ENCODE data around the gene RAD54L. TPM values are rescaled to one million over a fixed set of nuclear protein-coding genes. Genes with fewer than 3 reads are reported as not detected.
A peak's percentile ranks its signal among the peaks of the same experiment; 100 is the strongest.

RAD54L gene
- total and polyA plus RNA-seq, 10 of the 15 experiments (the other 5 are each of a cell fraction or from before 2014, with no cell fraction given), result 12.9 to 54.2 (median 23.6) TPM

GRCh38 chr1:46301808-46302640 lies 54.5 kb downstream of the RAD54L start (continued):
- TF ChIP-seq MLLT1 (IDR thresholded peaks at IDR 0.05) (peak; percentile 55), ELK1 (IDR thresholded peaks at IDR 0.05; ENCODE audit: low read depth, low read length) (no peak), MXI1 (IDR thresholded peaks at IDR 0.05; ENCODE audit: low read depth, low read length) (0 out of 2 replicates have a peak, but pooled peaks have one; percentile 21), ZSCAN29 (IDR thresholded peaks at IDR 0.05) (peak; percentile 27; the same call in 1 of the 2 replicates), CREM (IDR thresholded peaks at IDR 0.05; ENCODE audit: low read depth) (peak; percentile 29; the same call in 1 of the 2 replicates), SIN3A (IDR thresholded peaks at IDR 0.05; ENCODE audit: low read depth, low read length) (peak; percentile 53; the same call in 1 of the 2 replicates), ASH2L (IDR thresholded peaks at IDR 0.05; ENCODE audit: borderline replicate concordance, low read depth) (peak; percentile 30; the same call in 1 of the 2 replicates), CBFB (IDR thresholded peaks at IDR 0.05; ENCODE audit: low read depth) (no peak), SMC3 (IDR thresholded peaks at IDR 0.05; ENCODE audit: borderline replicate concordance, low read length) (peak; percentile 48), POLR2A (IDR thresholded peaks at IDR 0.05; ENCODE audit: low read depth, low read length) (peak; percentile 65), IKZF1 (conservative IDR thresholded peaks at IDR 0.05) (peak; percentile 51), YY1 (IDR thresholded peaks at IDR 0.05; ENCODE audit: low read depth, low read length) (peak; percentile 52; the same call in 1 of the 2 replicates), CBX5 (IDR thresholded peaks at IDR 0.05; ENCODE audit: low read depth) (no peak), HDGF (IDR thresholded peaks at IDR 0.05) (0 out of 2 replicates have a peak, but pooled peaks have one; percentile 44), POLR2AphosphoS2 (IDR thresholded peaks at IDR 0.05; ENCODE audit: low read depth, low read length) (peak; percentile 33; the same call in 1 of the 2 replicates), CHD2 (IDR thresholded peaks at IDR 0.05; ENCODE audit: borderline replicate concordance, low read depth, low read length) (no peak), SRF (IDR thresholded peaks at IDR 0.05; ENCODE audit: low read depth in 2 of 2, low read length in 2 of 2) (no peak), SMARCA5 (IDR thresholded peaks at IDR 0.05) (peak; percentile 91), CTCF (IDR thresholded peaks at IDR 0.05 in 2 of 3, conservative IDR thresholded peaks at IDR 0.05 in 1 of 3; ENCODE audit: control insufficient read depth in 2 of 3, extremely low read depth in 1 of 3, insufficient read depth in 1 of 3, low read depth in 3 of 3, low read length in 3 of 3) (peak; percentile 46 to 74 (median 61); a peak in 5 of 6 replicates), POLR2AphosphoS5 (IDR thresholded peaks at IDR 0.05; ENCODE audit: low read length) (no peak)

All from GM12878 (cell line).